NK-92 (cell line): ENCODE results near the gene ACOT12.
"Not testable (repeated sequence)": the region's sequence is repeated elsewhere in the genome, so short reads cannot be mapped to it uniquely, and the experiment has no call there.

Source experiments
- DNase-seq: peaks from one replicate; lab custom pipeline; 2025; ENCODE audit not compliant: unreplicated experiment; lab: John Stamatoyannopoulos, UW

ACOT12 gene

GRCh38 chr5:81297531-81297930 lies 96.4 kb downstream of the ACOT12 start:
- no peak for DNase-seq

DNA sequence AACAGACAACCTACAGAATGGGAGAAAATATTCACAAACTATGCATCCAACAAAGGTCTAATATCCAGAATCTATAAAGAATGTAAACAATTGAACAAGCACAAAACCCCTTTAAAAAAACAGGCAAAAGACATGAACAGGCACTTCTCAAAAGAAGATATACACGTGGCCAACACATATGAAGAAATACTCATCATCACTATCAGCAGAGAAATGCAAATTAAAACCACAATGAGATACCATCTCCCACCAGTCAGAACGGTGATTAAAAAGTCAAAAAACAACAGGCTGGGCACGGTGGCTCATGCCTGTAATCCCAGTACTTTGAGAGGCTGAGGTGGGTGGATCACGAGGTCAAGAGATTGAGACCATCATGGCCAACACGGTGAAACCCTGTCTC lies 99.9 kb downstream of the ACOT12 start:
- not testable (repeated sequence) for DNase-seq

- no peak for DNase-seq
These were observed 101.8 kb downstream of the ACOT12 start for GRCh38 chr5:81292130-81292529.

- DNase-seq, result no peak
These were observed 103.8 kb downstream of the ACOT12 start for GRCh38 chr5:81290146-81290545.

DNA sequence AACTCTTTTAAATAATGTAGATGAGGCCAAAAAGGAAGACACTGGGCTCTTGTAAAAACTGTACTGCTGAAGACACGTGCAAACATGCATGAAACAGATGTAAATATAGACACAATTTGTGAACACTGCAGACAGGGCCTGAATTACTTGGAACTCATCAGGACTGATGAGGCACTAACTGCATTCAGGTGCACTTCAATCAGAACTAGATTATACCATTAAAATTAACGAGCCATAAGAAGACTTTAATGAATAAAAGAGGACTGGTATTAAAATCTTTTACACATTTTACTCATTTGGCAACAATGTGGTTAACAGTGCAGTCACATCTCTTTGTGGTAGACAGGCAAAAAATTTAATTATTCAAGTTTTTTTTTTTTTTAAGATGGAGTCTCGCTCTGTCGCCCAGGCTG lies 105.9 kb downstream of the ACOT12 start:
- DNase-seq, result no peak

GRCh38 chr5:81286059-81286617 lies 107.8 kb downstream of the ACOT12 start:
- no peak for DNase-seq

GRCh38 chr5:81283976-81284375 lies 110.0 kb downstream of the ACOT12 start:
- no peak for DNase-seq
